M059J (cell line): ENCODE measurements around the gene GLB1L3. TPM values are rescaled to one million over a fixed set of nuclear protein-coding genes. Genes with fewer than 3 reads are reported as not detected.
A peak's percentile ranks its signal among the peaks of the same experiment; 100 is the strongest.

Experiments
- DNase-seq: peaks from one replicate; pipeline ENCODE4 v3.0.0-alpha.2; 2012; ENCODE audit warnings: low read depth
- total RNA-seq: library from RNA; depleted of rRNA; stranded (reverse); fragments of >200 nt; shearing (Covaris generic); gene quantifications from 2 replicates; pipeline ENCODE4 v1.2.3, GENCODE V29; 2014; rRNA removed

Gene GLB1L3
- not detected in 2 replicates for total RNA-seq

GRCh38 chr11:134275534-134276395 is at the start of gene GLB1L3:
Gene GLB1L3 (plus strand): TSS chr11:134276379. CDS start chr11:134276741, 362 bp downstream.
- DNase-seq, result peak; percentile 26

- DNase-seq, result no peak
Measured at GRCh38 chr11:134226806-134227325, 49.3 kb upstream of the GLB1L3 start.

- DNase-seq, result no peak
Measured at GRCh38 chr11:134228625-134229024, 47.6 kb upstream of the GLB1L3 start.

- peak; percentile 15 for DNase-seq
Measured at GRCh38 chr11:134229126-134229790, 46.9 kb upstream of the GLB1L3 start.

- DNase-seq, result no peak
Measured at GRCh38 chr11:134230339-134230738, 45.8 kb upstream of the GLB1L3 start.

GRCh38 chr11:134231958-134232659 is 44.1 kb upstream of the GLB1L3 start:
- no peak for DNase-seq

GRCh38 chr11:134233729-134234179 is 42.4 kb upstream of the GLB1L3 start:
- DNase-seq, result no peak

GRCh38 chr11:134235399-134235798 is 40.8 kb upstream of the GLB1L3 start:
- DNase-seq, result no peak

GRCh38 chr11:134236834-134237556 is 39.2 kb upstream of the GLB1L3 start:
- no peak for DNase-seq

GRCh38 chr11:134237557-134237922 is 38.6 kb upstream of the GLB1L3 start:
- DNase-seq, result no peak

- no peak for DNase-seq
Measured at GRCh38 chr11:134238956-134239355, 37.2 kb upstream of the GLB1L3 start.

GRCh38 chr11:134240592-134240991 is 35.6 kb upstream of the GLB1L3 start:
- DNase-seq, result no peak

GRCh38 chr11:134242376-134242775 is 33.8 kb upstream of the GLB1L3 start:
- DNase-seq, result no peak

- no peak for DNase-seq
Measured at GRCh38 chr11:134243913-134244312, 32.3 kb upstream of the GLB1L3 start.

GRCh38 chr11:134244593-134244992 is 31.6 kb upstream of the GLB1L3 start:
- DNase-seq, result no peak

- no peak for DNase-seq
Measured at GRCh38 chr11:134245434-134245833, 30.7 kb upstream of the GLB1L3 start.

GRCh38 chr11:134246100-134246499 is 30.1 kb upstream of the GLB1L3 start:
- no peak for DNase-seq

GRCh38 chr11:134246678-134247077 is 29.5 kb upstream of the GLB1L3 start:
- no peak for DNase-seq

GRCh38 chr11:134248910-134249480 is 27.2 kb upstream of the GLB1L3 start:
- no peak for DNase-seq

- DNase-seq, result no peak
Measured at GRCh38 chr11:134250246-134250645, 25.9 kb upstream of the GLB1L3 start.

GRCh38 chr11:134250675-134251074 is 25.5 kb upstream of the GLB1L3 start:
- no peak for DNase-seq
